ENCODE measurements around the gene ISG15. TPM values are rescaled to one million over a fixed set of nuclear protein-coding genes. Genes with fewer than 3 reads are reported as not detected.

Gene ISG15
- total and polyA plus RNA-seq, 2 of the 13 experiments (the other 11 are each of a cell fraction or from before 2014, with no cell fraction given): 42.1 to 54.9 TPM

- TF ChIP-seq ZBTB7B (CRISPR knock-in tag; IDR thresholded peaks at IDR 0.05) (no peak), IRF2 (CRISPR knock-in tag; IDR thresholded peaks at IDR 0.05) (no peak), KDM2A (CRISPR knock-in tag; IDR thresholded peaks at IDR 0.05; ENCODE audit: borderline replicate concordance, low read depth) (0 out of 2 replicates have a peak, but pooled peaks have one; percentile 7), TGIF2 (CRISPR knock-in tag; IDR thresholded peaks at IDR 0.05) (no peak), REL (CRISPR knock-in tag; conservative IDR thresholded peaks at IDR 0.05) (no peak), ZNF691 (CRISPR knock-in tag; IDR thresholded peaks at IDR 0.05; ENCODE audit: borderline replicate concordance, low read depth) (no peak), CREBL2 (CRISPR knock-in tag; IDR thresholded peaks at IDR 0.05; ENCODE audit: borderline replicate concordance) (no peak), ZNF75D (CRISPR knock-in tag; IDR thresholded peaks at IDR 0.05; ENCODE audit: borderline replicate concordance) (no peak), NCOA1 (CRISPR knock-in tag; IDR thresholded peaks at IDR 0.05) (no peak), ZNF768 (CRISPR knock-in tag; IDR thresholded peaks at IDR 0.05) (no peak), NFATC3 (CRISPR knock-in tag; IDR thresholded peaks at IDR 0.05) (no peak), ZSCAN25 (CRISPR knock-in tag; IDR thresholded peaks at IDR 0.05) (peak; percentile 97), SRSF4 (IDR thresholded peaks at IDR 0.05; ENCODE audit: low read depth, low read length, poor library complexity, severe bottlenecking) (no peak), KDM5B (CRISPR knock-in tag; IDR thresholded peaks at IDR 0.05; ENCODE audit: borderline replicate concordance) (no peak), SNAPC4 (CRISPR knock-in tag; IDR thresholded peaks at IDR 0.05) (no peak), ZBTB38 (CRISPR knock-in tag; IDR thresholded peaks at IDR 0.05) (0 out of 2 replicates have a peak, but pooled peaks have one; percentile 36), SRSF1 (optimal IDR thresholded peaks at IDR 0.05; ENCODE audit: low read depth, low read length) (no peak), POLR2A (IDR thresholded peaks at IDR 0.05; ENCODE audit: insufficient read depth in 1 of 2, low read depth in 2 of 2, low read length in 2 of 2) (no peak), ZNF180 (CRISPR knock-in tag; IDR thresholded peaks at IDR 0.05; ENCODE audit: borderline replicate concordance, low read depth) (no peak), ZSCAN31 (CRISPR knock-in tag; IDR thresholded peaks at IDR 0.05; ENCODE audit: low read depth) (no peak), PATZ1 (CRISPR knock-in tag; IDR thresholded peaks at IDR 0.05) (peak; percentile 52), NR1H2 (CRISPR knock-in tag; IDR thresholded peaks at IDR 0.05; ENCODE audit: borderline replicate concordance, low read depth) (no peak)
Measured at GRCh38 chr1:997993-998744, 15.1 kb upstream of the ISG15 start (continued).

Data from HepG2 (cell line).